Skeletal muscle tissue (tissue), 4 donors: ENCODE results near the gene SGCD. TPM values are rescaled to one million over a fixed set of nuclear protein-coding genes. Genes with fewer than 3 reads are reported as not detected.

Experiments used
- H3K27ac ChIP-seq: one replicate; pipeline ENCODE4 v1.7.0; 2013; ENCODE audit warnings: mild to moderate bottlenecking, low read depth, low read length, inconsistent platforms
- H3K27me3 ChIP-seq, 3 donors: one replicate each; pipeline ENCODE4 v1.7.0; 2013; ENCODE audit warnings: low read length in 3 of 3; ENCODE audit not compliant: control insufficient read depth in 3 of 3, insufficient read depth in 3 of 3
- H3K36me3 ChIP-seq, 3 donors: one replicate each; pipeline ENCODE4 v1.7.0; 2013; ENCODE audit warnings: low read length in 3 of 3; ENCODE audit not compliant: control insufficient read depth in 3 of 3, insufficient read depth in 3 of 3
- H3K4me1 ChIP-seq, 3 donors: one replicate each; pipeline ENCODE4 v1.7.0; 2013; ENCODE audit warnings: low read length in 3 of 3, mild to moderate bottlenecking in 3 of 3; ENCODE audit not compliant: control insufficient read depth in 3 of 3, insufficient read depth in 3 of 3
- H3K4me3 ChIP-seq, 3 donors: one replicate each; pipeline ENCODE4 v1.7.0; 2013; ENCODE audit warnings: low read length in 3 of 3
- H3K9ac ChIP-seq, 3 donors: one replicate each; pipeline ENCODE4 v1.7.0; 2013; ENCODE audit warnings: low read length in 3 of 3, mild to moderate bottlenecking in 3 of 3, moderate library complexity in 2 of 3, low read depth in 1 of 3
- H3K9me3 ChIP-seq, 3 donors: one replicate each; pipeline ENCODE4 v1.7.0; 2013; ENCODE audit warnings: low read length in 3 of 3; ENCODE audit not compliant: control insufficient read depth in 3 of 3
- total RNA-seq: library from RNA; depleted of rRNA; stranded (reverse); fragments of >200 nt; gene quantifications from one replicate; pipeline ENCODE4 v1.2.3, GENCODE V29; 2014
- donor health status: Osteomylitis.

SGCD gene
- total RNA-seq, 1 donor from 2014 or later, result 73.6 TPM

- Histone ChIP-seq H3K9me3 (no peaks in the 10 kb centered on the region), H3K9ac (no peak overlapping the region), H3K36me3 (peaks cover 0 to 4% (median 0%) of the 10 kb centered on the region in 3 donors), H3K27me3 (no peaks in the 10 kb centered on the region), H3K4me3 (no peak overlapping the region), H3K27ac (no peak overlapping the region), H3K4me1 (peaks cover 3 to 35% (median 4%) of the 10 kb centered on the region in 3 donors)
Observed at GRCh38 chr5:156356238-156356637, 29.3 kb downstream of the SGCD start.

- no peak overlapping the region for H3K27ac ChIP-seq
- H3K4me3 ChIP-seq, result no peak overlapping the region
- peaks cover 0 to 24% (median 3%) of the 10 kb centered on the region in 3 donors for H3K4me1 ChIP-seq
- H3K9ac ChIP-seq, result no peak overlapping the region
- no peaks in the 10 kb centered on the region for H3K9me3 ChIP-seq
- no peaks in the 10 kb centered on the region for H3K27me3 ChIP-seq
- peaks cover 0 to 3% (median 0%) of the 10 kb centered on the region in 3 donors for H3K36me3 ChIP-seq
Observed at GRCh38 chr5:156359476-156359875, 32.5 kb downstream of the SGCD start.

GRCh38 chr5:156361436-156362109, 34.6 kb downstream of the SGCD start:
- Histone ChIP-seq H3K9me3 (no peaks in the 10 kb centered on the region), H3K27me3 (no peaks in the 10 kb centered on the region), H3K36me3 (peaks cover 0 to 3% (median 0%) of the 10 kb centered on the region in 3 donors), H3K4me1 (peaks cover 0 to 16% (median 3%) of the 10 kb centered on the region in 3 donors), H3K4me3 (no peak overlapping the region), H3K27ac (no peak overlapping the region), H3K9ac (no peak overlapping the region)

- Histone ChIP-seq H3K36me3 (peaks cover 0 to 3% (median 0%) of the 10 kb centered on the region in 3 donors), H3K27ac (no peak overlapping the region), H3K4me3 (no peak overlapping the region), H3K27me3 (no peaks in the 10 kb centered on the region), H3K9ac (no peak overlapping the region), H3K4me1 (peaks cover 2 to 13% (median 8%) of the 10 kb centered on the region in 3 donors), H3K9me3 (no peaks in the 10 kb centered on the region)
Observed at GRCh38 chr5:156363861-156364260, 36.9 kb downstream of the SGCD start.

GRCh38 chr5:156366521-156366920, 39.6 kb downstream of the SGCD start:
- Histone ChIP-seq H3K4me3 (no peak overlapping the region), H3K4me1 (peaks cover 7 to 15% (median 7%) of the 10 kb centered on the region in 3 donors), H3K9ac (no peak overlapping the region), H3K27ac (no peak overlapping the region), H3K36me3 (peaks cover 0 to 3% (median 0%) of the 10 kb centered on the region in 3 donors), H3K9me3 (no peaks in the 10 kb centered on the region), H3K27me3 (no peaks in the 10 kb centered on the region)

- Histone ChIP-seq H3K4me1 (peaks cover 7 to 15% (median 7%) of the 10 kb centered on the region in 3 donors), H3K9me3 (no peaks in the 10 kb centered on the region), H3K27me3 (no peaks in the 10 kb centered on the region), H3K27ac (peak overlapping the region; percentile 33), H3K4me3 (no peak overlapping the region), H3K9ac (no peak overlapping the region), H3K36me3 (peaks cover 0 to 3% (median 0%) of the 10 kb centered on the region in 3 donors)
Observed at GRCh38 chr5:156367597-156367996, 40.6 kb downstream of the SGCD start.

GRCh38 chr5:156375895-156376495, 49.0 kb downstream of the SGCD start:
- Histone ChIP-seq H3K9me3 (no peaks in the 10 kb centered on the region), H3K9ac (no peak overlapping the region), H3K36me3 (no peaks in the 10 kb centered on the region), H3K27me3 (no peaks in the 10 kb centered on the region), H3K4me3 (no peak overlapping the region), H3K27ac (no peak overlapping the region), H3K4me1 (peaks cover 0 to 8% (median 6%) of the 10 kb centered on the region in 3 donors)

- Histone ChIP-seq H3K4me3 (no peak overlapping the region), H3K27me3 (no peaks in the 10 kb centered on the region), H3K9ac (no peak overlapping the region), H3K9me3 (no peaks in the 10 kb centered on the region), H3K4me1 (peaks cover 0 to 9% (median 6%) of the 10 kb centered on the region in 3 donors), H3K36me3 (no peaks in the 10 kb centered on the region), H3K27ac (no peak overlapping the region)
Observed at GRCh38 chr5:156376751-156377150, 49.8 kb downstream of the SGCD start.

- Histone ChIP-seq H3K27me3 (no peaks in the 10 kb centered on the region), H3K4me1 (peaks cover 5 to 18% (median 9%) of the 10 kb centered on the region in 3 donors), H3K27ac (no peak overlapping the region), H3K9me3 (no peaks in the 10 kb centered on the region), H3K9ac (no peak overlapping the region), H3K4me3 (no peak overlapping the region), H3K36me3 (no peaks in the 10 kb centered on the region)
Observed at GRCh38 chr5:156378159-156378558, 51.2 kb downstream of the SGCD start.

- Histone ChIP-seq H3K27ac (no peak overlapping the region), H3K9ac (no peak overlapping the region), H3K4me3 (no peak overlapping the region), H3K4me1 (peaks cover 12 to 27% (median 13%) of the 10 kb centered on the region in 3 donors), H3K27me3 (no peaks in the 10 kb centered on the region), H3K36me3 (no peaks in the 10 kb centered on the region), H3K9me3 (no peaks in the 10 kb centered on the region)
Observed at GRCh38 chr5:156379206-156379605, 52.2 kb downstream of the SGCD start.
